Activated T-cell treated with anti-CD3 and anti-CD28 coated beads for 48 hours (primary cell): ENCODE results near the gene ARID5B.
"Not testable (repeated sequence)": the region's sequence is repeated elsewhere in the genome, so short reads cannot be mapped to it uniquely, and the experiment has no call there.

ENCODE experiments used
- DNase-seq: peaks from one replicate; pipeline ENCODE4 v3.0.0-alpha.2; 2020; ENCODE audit warnings: low read depth

ARID5B gene

DNA sequence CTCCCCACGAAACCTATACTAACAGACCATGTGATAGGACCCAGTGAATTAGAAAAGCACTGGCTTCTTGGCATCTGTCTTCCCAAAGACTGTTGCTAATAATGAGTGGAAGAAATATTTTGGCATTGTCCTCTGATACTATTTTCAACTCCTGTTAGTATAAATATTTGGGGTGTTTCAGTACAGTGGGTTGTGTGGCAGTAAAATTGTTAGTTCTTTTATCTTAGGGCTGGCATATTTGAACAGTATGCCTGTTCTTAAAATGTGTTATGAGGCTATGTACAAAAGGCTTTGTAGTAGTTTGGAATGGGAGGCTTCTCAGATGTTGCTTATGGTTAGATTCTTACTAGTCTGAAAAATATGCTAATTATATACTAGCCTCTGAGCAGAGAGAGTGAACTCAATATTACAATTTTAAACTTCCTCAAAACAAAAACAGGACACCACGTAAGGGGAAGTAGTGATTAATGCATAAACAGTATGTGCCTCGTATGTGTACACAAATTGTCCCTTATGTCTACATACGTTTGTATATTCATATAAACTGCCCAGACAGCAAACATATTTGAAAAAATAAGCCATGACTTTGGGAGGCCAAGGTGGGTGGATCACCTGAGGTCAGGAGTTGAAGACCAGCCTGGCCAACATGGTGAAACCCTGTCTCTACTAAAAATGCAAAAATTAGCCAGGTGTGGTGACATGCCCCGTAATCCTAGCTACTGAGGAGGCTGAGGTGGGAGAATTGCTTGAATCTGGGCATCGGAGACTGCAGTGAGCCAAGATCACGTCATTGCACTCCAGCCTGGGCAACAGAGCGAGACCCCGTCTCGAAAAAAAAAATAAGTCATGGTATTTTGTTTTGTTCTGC is 115.4 kb downstream of the ARID5B start:
- DNase-seq: no peak

DNA sequence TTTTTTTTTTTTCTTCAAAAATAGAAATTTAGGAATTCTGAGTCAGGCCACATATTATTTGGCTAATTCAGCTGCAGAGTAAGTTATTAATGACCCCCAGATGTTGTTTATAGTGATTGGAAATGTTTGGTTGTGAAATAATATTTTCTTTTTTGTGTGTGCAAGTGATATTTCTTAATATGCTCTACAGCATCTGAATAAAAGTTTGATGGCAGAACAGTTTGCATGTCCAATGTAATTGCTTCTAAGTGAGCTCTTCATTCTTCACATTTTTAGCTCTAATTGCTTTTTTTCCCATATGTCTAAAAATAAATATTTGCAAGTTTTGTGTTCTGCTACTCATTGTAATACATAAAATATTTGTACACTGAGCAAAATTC is 116.0 kb downstream of the ARID5B start:
- DNase-seq: no peak

DNA sequence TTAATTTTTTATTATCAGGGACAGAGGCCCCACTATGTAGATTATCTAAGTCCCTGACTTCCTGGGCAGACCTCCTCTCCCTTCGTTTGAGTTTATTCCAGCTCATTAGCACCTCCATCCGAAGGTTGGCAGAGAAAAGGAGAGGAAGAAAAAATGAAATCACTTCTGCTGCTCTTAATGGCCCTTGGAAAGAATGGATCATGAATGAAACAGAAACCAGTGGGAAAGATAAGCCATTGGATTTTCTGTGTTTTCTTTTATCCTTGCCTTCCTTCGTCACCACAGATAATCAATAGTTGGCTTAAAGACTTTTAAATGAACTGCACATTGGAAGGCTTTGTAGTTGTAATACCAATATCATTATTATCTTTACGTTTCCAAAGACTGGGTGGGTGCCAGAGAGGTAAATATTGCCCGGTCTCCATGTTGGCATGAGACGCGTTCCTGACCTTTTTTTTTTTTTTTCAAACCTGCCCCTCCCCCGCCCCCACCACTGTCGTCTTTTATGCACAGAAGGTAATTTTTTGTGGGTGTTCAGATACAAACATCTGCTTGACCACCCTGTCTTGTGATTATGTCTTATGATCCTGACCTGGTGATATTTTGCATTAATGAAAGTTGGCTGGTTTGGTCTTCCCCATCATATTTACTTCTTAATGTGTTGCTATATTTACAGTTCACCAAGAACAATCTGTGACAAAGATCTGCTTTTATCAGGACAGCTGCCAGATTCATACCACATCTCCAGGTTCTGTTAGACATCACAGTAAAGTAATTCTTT is 116.8 kb downstream of the ARID5B start:
- DNase-seq: no peak

DNA sequence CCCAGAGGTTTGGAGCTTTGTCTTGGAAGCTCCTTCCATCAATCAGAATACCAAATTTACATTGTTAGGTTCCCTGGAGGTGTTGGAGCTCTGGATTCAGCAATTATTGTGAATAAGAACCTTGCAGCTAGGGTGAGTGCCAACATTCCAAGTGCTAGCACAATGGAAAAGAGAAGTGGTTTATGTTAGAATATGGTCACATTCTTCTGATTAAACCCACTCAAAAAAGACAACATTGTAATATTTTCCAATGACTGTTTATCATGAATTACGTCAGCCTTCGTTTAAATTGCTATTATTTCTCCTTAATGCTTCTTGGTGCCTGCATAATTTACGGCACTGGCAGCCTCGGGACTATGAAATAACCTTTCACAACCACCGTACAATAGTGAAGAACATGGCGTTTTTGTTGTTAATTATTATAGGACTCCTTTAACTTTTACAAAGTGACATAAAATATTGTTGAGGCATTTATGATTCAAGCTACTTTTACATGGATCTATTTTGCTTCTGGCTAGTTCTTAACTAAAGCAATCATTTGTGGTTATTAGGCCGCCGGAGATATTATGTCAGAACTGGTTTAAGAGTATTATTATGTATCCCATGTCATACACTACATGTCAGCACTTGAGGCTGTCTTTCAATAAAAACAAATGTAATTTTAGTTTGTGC is 117.7 kb downstream of the ARID5B start:
- DNase-seq: no peak

DNA sequence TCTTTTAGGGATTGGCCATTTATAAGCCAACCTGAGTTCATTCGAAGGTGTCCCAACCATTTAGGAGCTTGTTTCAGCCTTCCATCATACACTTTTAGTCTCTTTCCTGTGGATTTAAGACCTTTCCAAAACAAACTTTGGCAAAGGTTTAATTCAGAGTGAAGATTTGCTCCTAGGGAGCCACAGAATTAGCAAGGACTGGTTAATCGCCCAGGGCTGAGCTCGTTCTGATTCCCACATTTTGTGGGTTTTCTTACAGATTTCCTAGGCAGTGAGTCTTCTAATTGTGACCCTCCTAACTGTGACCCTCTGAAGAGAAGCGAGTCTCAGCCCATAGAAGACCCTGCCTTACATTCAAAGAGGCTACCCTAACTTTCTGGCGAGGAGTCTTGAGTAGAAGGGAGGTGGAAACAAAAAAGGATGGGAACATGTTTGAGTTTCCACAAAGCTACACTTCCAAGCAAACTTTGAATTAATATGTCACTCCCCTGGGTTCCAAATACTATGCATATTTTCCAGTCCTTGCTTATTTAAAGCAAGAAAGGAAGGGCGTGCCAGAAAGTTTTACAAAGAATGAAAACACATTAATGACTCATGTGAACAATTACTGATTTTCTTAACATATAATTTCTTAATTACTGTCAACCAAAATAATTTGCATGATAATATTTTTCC is 118.3 kb downstream of the ARID5B start:
- no peak for DNase-seq

DNA sequence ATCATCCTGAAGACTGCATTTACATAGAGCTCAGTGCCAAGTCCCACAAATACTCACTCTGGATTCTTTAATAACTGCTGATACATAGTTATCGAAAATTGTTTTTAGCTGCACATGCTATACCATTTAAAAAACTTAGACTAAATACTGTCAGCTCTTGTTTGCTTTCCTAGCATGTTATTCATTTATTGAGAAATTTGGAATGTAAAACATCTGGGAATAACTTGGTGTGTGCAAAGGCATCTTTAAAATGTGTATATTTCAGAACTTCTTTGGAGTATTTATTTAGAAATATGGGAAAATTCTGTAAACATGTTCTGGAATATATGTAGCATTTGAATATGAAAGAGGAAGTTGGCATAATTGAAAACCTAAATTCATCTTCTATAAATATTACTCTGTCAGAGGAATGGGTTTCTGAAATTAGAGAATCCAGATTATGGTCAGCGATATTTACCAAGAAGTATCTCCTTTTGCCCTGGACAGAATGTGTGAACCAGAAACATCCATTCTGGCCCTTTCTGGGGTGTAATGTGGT is 119.7 kb downstream of the ARID5B start:
- no peak for DNase-seq

DNA sequence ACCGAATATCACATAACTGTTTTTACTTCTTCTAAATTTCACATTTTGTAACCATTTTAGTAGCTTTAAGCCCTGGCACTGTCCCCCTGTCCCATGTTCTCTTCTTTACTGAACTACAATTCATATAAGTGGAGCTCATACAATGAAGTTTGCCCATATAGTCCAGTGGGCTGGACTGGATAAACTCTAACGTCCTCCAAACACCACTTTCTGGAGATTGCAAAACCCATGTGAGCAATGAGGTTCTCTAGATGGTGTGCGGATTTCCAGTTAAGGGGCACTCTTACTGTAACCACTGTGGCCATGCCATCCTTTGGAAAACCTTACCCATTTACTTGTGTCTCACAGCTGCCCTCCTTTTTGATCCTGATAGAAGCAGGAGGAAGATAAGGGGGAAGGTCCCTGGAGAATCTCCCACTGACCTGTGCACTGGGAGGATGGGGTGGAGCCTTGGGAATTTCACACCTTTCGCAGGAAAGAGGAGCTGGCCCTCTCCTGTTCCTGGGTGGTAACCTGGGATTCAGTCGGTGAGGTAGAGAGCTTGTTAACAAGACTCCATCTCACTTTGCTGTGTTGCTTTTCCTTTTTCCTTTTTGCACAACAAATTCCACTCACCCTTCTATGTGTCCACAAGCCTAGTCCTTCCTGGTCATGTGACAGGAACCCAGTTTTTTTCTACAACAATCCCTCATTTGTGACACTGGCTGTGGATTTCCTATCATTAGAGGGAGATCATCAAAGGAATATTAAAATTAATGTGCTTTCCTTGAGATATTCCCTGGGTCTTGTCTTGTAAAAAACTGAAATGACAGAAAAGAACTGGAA is 120.7 kb downstream of the ARID5B start:
- no peak for DNase-seq

DNA sequence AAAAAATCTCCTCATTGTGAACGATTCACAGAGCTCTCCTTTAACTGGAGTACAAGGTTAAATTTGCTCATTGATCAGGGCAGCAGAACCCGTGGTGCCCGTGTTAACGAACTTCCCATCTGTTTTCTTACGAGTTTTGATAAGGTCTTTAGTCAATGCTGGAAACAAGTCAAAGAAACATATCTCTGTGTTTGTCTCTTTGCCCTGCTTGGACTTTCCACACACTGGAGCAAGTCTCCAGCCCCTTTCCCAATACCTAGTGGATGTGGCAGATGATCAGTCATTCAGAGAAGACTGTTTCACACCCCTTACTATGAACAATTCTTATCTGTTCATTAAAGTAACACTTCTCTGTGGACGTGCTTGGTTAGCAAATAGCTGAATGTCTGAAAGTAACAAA is 121.3 kb downstream of the ARID5B start:
- DNase-seq: no peak

DNA sequence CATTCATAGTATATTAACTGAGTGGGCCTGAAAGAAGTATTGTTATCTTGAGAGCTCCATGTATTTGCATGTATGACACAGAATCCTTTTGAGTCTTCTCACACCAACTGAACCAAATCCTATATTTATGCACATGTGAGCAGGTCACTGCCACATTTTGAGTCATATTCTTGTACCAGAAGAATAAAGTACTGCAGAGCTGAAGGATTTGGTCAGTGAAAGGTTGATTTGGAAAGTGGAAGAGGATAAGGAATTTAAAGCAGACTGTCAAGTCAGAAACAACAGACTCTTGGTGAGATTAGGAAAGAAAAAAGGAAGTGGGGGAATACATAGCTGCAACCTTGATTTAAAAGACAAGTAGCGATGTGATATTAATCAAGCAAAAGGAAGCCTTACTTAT is 121.8 kb downstream of the ARID5B start:
- DNase-seq: no peak

DNA sequence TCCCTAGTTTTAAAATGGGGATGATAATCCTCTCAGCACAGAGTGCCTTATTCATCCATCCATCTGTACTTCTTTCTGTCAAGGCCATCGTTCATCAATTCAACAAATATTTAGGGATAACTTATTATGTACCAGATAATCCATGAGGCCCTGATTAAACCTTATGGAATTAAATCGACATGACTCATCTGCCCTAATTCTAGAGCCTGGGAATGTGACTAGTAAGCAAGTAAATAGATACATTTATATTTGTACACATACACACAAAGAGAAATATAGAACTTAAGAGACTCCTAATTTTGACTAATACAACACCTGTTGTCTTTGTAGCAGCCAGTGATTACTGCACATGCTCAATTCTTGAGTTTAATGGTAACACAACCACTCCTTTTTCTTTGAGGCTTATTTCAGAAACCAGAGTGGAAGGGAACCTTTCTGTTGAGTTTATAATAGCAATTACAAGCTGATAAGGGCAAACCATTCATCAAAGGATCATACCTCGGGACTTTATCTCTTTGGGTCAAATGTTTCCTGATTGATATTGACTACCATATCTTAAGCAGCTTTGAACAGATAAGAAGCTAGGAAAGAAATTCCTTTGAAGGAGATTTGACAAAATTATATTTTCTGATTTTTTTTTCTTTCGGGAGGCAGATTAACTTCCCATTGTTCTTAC is 122.7 kb downstream of the ARID5B start:
- DNase-seq: no peak

DNA sequence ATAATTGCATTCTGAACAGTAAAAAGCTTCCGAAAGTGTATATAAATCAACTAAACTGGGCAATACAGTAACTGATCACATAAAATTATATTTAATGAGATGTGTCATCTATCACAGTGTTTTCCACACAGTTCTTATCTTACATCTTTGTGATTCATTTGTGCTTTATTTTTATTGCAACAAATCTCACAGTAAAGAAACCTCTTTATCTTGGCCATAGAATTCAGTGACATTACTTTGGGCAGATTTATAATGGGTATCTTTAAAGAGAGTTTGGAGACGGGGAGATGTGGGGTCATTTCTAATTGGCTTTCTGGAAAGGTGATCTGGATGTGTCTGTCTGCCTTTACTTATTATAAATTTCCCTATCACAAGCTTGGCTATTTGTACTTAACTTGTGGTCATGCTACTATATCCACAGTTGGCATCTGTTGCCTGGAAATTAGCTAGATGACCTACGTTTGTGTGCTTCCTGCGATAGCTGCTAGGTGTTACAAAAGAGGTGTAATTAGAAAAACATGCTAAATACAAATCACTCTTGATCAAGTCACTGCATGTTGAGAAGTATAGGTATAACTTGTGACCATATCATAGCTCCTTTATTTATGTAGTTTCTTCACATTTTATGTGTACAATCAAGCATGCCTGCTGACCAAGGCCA is 123.8 kb downstream of the ARID5B start:
- DNase-seq: no peak

DNA sequence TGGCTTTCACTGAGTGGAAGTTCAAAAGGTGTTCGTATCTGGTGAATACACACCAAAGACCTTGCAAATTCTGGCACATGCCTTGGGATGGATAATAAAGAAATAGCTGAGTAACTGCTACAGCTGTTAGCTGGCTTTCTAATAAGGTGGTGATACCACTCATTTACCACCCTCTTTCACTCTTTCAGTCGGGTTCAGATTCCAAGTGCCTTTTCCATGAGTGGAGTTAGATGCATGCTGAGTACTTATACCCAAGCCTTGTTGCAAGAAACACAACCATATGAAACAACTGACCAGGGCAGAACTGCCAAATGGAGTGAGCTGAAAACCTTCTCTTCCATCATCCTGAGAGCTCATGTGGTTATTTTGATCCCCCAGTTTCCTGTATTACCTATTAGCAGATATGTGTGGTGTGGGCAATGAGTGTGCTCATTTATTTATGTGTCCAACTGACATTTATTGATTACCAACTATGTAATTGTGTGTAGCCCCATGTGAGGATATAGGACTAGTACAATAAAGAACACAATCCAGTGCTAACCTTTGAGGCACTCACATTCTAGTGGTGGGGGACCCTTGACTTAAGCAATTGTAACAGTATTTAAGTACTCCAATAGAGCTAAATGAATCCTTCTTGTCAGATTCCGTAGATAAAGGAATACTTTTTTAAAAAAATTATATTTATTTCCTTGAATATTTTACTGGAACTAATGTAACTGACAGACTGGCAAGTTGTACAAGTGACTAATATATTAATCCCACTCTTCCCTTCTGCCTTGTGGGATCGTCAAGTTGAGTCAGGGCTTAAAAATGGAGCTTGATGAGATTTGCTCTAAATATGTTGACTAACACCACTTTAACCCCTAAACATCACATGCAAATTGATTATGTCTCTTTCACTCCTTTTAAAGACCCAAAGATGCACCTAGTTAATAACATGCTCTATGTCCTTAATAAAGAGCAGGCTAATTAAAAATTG is 124.7 kb downstream of the ARID5B start:
- no peak for DNase-seq

DNA sequence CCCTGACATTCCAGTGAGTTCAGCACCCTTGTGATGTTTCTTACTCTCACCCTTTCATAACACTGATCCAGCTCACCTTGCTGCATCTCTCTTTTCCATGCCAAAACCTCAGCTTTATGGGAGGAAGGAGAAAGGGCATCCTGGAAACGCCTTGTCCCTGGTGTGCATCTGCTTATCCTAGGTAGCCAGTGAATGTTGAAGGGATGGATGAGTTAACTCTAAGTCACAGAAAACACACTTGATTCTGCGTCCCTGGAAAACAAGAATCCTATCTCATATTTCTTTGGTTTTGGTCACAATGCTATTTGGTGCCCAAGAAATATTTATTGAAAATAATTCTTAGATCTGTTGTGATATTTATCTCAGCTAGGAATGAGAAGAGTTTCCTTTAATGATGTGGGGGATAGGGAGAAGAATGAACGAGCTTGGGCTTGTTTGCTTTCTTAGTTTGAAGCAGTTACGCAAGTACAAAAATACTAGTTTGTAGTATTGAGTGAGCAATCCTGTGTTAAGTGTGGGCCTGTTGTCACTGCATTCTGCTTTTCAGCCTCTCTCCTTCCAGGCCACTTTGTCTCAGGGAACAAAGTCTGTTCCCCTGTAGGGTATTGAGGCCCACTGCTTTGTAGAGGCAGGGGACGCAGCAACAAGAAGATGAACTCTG is 126.5 kb downstream of the ARID5B start:
- DNase-seq: no peak

DNA sequence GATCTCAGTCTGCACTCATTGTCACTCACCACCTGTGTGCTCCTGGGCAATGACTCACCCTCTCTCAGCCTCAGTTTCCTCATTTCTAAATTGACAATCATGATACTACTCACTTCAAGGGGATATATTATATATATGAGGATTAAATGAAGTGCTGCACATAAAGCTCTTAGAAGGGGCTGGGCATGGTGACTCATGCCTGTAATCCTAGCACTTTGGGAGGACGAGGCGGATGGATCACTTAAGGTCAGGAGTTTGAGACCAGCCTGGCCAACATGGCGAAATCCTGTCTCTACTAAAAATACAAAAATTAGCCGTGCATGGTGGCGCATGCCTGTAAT is 127.0 kb downstream of the ARID5B start:
- DNase-seq: not testable (repeated sequence)

DNA sequence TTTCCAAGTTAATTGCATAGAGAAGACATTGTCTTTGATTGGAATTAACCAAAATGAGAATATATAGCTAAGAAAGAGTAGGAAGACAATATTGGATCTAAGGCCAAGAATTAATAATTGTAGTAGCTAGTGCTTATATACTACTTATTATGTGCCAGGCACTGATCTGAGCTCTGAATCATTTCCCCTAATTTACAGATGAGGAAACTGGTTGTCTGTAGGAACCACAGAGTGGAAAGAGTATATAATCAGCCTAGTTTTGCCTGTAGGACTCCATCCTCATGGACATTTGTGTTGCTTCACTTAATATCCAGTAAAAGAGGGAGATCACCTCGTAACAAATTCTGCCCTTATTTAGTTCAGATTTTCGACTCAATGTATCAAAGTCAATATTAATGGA is 127.9 kb downstream of the ARID5B start:
- no peak for DNase-seq

DNA sequence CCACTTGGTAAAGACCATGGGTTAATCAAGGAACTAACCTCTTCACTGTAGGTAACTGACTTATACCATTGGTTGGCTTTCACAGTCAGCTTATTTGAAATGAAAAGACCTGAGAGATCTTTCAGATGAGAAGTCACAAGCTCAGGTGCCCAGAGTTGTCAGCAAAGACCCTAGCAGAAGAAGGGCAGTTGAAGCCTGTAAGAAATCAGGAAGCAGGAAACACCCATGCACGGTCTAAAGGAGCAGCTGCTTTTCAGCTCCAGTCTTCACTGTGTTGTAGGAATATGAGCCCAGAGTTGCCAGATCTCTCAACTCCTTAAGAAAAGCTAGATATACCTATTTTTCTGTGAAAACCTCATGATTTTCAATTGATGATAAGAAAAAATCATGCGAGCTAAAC is 130.0 kb downstream of the ARID5B start:
- DNase-seq: no peak

DNA sequence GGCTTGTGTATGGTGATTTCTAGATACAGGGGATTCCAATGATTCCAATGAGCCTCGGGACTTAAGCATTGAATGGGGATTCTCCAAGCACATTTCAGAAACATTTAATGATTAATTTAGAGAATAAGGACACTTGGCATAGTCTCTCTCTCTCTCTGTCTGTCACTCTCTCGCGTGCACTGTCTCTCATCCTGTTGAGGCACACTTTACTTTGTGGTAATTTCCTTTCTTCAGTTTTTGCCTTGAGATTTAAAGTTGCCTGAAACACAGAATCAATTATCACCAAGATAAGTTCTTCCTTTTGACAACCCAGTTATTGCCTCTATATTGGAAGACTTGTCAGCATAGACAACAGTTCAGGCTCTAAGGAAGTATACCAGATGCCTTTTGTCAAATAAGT is 131.6 kb downstream of the ARID5B start:
- no peak for DNase-seq

DNA sequence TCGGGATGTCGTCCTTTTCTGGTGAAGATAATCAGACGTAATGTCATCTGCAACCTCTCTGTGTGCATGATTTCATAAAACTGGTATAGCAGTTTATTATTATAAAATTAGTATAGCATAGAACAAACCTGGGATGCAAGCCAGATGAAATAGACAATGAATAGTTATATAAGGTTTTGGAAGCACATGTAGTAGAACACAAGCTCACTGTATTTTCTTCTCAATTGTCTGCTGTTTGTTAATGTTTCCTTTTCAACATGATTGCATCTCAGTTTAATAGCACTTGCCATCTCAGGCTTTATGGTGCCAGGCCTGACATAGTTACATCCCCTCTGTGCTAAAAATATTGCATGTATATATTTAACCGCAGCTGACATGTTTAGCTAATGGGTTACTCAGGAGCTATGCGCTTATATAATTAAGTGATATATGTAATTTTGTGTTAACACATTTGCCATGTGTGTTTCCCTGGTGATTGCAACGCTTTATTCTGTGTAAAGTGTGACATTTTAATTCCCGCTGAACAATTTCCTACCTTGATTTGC is 132.7 kb downstream of the ARID5B start:
- DNase-seq: no peak
